HG03095 (cell line): ENCODE data around the gene PANK4.

Experiments used
- ATAC-seq: cut with Tn5 transposase; IDR thresholded peaks from one replicate; pipeline ENCODE4 v1.9.1; 2021; ENCODE audit warnings: moderate library complexity; ENCODE audit not compliant: unreplicated experiment

PANK4 gene

DNA sequence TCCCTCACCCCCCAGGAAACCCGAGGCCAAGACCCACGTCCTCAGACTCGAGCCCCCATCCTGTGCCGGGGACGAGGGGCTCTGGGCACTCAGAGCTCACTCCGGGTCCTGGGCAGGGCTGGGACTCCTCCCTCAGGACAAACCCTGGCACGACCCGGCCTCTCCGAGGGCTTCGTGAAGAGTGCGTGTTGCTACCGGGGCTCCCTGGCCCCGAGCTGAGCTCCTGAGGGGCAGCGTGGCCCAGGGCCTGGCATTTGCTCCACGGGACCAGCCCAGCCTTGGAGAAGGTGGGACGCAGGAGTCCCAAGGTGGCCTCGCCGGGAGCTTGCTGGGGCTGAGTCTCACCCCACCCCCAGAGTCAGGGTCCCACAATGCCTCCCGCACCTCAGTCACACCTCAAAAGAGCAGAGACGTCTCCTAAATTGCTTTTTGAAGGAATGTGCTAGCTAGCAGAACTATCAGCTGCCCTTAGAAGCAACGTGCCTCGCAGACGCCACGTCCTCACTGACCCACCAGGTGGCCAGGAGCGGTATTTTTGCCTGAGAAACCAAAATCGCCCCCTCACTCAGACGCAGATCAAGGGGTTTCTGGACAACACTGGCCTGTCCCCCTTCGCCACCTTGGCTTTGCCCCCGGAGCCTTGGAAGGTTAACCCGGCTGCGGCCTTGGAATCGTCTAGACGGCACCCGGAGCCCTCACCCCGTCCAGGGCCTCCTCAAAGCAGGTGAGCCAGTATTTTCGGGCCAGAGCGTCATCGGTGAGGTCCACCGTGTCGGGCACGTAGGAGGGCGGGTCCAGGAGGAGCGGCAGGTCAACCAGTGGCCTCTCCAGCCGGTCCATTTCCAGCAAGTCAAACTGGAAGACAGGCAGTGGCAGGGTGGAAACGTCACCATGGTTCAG, 11.3 kb downstream of the PANK4 start:
- no peak for ATAC-seq

GRCh38 chr1:2513939-2514652, 12.3 kb downstream of the PANK4 start:
- no peak for ATAC-seq

DNA sequence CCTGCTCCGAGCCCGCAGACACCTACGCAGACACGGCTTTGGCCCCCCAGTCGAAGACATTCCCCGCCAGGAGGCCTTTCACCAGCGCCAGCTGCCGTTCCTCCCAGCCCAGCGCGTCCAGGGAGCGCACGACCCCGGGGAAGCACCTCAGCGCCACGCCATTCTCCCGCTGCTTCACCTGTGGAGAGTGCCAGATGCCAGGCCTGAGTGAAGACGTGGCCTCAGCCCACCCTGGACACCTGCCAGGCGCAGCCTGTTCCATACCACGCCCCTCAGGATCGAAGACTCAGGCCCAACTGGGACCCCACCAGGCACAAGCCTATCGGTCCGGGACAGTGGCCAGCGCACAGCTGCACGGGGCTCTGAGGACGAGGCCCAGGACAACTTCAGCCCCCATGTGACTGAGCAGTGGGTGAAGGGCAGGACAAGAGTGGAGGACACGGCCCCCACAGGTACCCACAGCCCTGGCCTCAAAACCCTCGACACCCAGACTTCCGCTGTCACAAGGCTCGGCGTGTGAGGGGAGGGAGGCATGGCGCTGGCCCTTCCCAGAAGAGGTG, 13.5 kb downstream of the PANK4 start:
- no peak for ATAC-seq

DNA sequence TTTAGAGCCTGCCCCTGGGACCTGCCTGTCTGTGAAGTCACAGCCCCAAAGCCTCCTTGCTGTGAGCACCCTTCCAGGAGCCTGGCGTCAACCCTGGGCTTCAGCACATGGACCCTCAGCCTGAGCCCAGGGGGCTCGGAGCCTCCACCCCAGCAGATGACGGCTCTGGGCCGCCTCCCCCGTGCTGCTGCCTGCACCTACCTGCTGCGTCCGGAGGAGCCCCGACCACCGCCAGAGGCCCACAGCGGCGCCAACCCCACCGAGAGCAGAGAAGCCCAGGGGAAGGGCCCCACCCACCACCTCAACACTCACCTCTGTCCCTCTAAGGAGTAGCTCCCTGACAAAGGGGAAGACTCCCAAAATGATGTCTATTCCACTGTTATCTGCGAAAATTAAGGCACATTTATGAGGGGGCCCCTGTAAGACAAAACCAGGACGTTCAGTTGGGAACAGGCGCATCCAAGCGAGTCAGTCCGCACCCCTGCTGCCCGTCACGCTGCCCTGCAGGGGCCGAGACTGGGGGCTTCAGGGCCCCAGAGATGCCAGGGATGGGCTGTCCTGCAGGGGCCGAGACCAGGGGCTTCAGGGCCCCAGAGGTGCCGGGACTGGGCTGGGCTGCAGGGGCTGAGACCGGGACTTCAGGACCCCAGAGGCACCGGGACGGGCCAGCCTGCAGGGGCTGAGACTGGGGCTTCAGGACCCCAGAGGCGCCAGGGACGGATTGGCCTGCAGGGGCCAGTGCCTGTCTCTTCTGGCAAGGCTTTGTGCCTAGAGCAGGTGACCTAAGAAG, 15.8 kb downstream of the PANK4 start:
- ATAC-seq = no peak

DNA sequence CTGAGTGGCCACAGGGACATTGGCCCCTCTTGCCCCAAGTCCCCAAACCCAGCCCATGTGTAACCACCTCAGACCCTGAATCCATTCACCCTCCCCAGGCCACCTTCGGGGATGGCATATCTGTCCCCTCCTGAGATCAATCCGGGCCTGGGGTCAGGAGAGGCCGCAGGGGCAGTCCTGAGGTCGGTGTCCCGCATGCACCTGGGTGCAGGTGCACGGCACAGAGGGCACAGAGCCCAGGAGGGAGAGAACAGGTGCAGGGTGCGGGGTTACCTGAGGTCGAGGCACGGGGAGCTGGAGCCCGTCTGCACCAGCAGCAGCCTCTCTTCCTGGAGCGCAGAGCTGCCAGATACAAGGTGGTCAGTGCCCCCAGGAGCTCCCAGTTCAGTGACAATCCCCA, 16.8 kb downstream of the PANK4 start:
- ATAC-seq = no peak

- ATAC-seq = no peak
Observed at GRCh38 chr1:2508751-2509150, 17.6 kb downstream of the PANK4 start.

- no peak for ATAC-seq
Observed at GRCh38 chr1:2508180-2508579, 18.2 kb downstream of the PANK4 start.

GRCh38 chr1:2507744-2508155, 18.6 kb downstream of the PANK4 start:
- no peak for ATAC-seq

- ATAC-seq = no peak
Observed at GRCh38 chr1:2506901-2507565, 19.4 kb downstream of the PANK4 start.

DNA sequence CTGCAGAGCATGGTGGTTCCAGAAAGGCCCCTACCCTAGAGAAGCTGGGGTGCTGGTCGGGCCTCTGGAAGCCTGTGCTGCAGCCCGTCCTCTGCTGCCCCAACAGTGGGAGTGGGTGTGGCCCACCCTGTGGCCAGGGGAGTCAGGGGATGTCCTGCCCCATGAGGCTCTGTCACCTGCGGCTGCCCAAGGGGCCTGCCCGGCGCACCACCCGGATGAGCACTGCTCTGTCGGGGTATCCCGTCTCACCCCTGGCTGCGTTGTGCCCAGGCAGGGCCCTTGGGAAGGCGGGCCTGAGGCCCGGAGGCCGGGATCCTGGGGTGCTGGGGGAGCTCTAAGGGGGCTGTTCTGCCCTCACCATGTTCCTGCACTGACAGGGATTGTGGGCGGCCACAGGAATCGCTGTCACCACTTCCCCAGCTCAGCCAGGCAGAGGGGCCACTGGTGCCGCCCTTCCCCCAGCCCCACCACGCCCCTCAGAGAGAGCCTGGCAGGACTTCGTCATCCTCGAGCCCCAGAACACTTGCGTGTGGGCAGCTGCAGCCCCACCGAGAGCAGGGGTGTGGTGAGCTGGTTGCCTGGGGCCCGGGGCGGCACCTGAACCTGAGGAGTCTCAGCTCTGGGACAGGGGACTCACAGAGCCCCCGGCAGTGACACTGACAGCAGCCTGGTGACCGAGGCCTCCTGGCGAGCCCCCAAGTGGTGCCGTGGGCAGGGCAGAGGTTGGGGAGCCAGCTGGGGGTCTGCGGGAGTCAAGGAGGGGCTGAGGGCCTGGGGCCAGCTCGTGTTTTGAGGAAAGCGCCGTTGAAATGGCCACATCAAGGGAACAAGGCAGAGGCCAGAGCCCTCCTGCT, 20.2 kb downstream of the PANK4 start:
- no peak for ATAC-seq

- ATAC-seq = no peak
Observed at GRCh38 chr1:2505461-2505994, 20.9 kb downstream of the PANK4 start.

DNA sequence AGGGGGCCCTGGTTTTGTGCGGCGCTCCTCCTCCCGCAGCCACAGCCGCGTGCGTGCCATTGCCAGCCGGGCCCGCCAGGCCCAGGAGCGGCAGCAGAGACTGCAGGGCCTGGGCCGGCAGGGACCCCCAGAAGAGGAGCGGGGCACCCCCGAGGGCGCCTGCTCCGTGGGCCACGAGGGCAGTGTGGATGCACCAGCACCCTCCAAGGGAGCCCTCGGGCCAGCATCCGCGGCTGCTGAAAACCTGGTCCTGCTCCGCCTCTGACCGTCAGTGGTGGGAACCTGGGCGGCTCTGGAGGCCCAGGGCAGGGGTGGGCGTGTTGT, 21.5 kb downstream of the PANK4 start:
- ATAC-seq = no peak

GRCh38 chr1:2504225-2504948, 22.0 kb downstream of the PANK4 start:
- no peak for ATAC-seq

GRCh38 chr1:2503554-2504224, 22.7 kb downstream of the PANK4 start:
- no peak for ATAC-seq

- no peak for ATAC-seq
Observed at GRCh38 chr1:2502661-2503553, 23.5 kb downstream of the PANK4 start.

GRCh38 chr1:2502210-2502609, 24.2 kb downstream of the PANK4 start:
- ATAC-seq = no peak

DNA sequence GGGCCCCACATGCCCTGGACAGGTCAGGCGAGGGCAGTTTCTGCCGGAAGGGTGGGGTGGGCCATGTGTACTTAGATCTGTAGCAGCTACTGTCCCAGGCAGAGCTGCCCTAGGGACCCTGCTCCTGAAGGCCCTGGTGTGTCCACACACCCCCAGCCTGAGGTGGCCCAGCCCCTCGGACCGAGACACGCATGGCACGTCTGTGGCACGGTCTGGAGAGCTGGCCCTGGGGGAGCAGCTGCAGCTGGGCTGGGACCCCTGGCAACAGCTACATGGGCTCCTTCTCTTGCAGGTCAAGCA, 24.6 kb downstream of the PANK4 start:
- ATAC-seq = no peak
